Loucy (cell line): ENCODE results near the gene CMTM8.

Experiments
- H2AFZ ChIP-seq: fragments of 200-600 bp; sonication (generic); 2 replicates; pipeline ENCODE4 v1.6.0; 2016; ENCODE audit warnings: antibody characterized with exemption, mild to moderate bottlenecking, low read length, moderate library complexity
- H3F3A ChIP-seq: fragments of 200-600 bp; 2 replicates; pipeline ENCODE4 v1.6.0; 2016; ENCODE audit warnings: antibody characterized with exemption, low read depth, mild to moderate bottlenecking
- H3K27me3 ChIP-seq: fragments of 200-600 bp; sonication (generic); 2 replicates; pipeline ENCODE4 v1.6.1; 2014; ENCODE audit warnings: low read length, mild to moderate bottlenecking; ENCODE audit not compliant: insufficient read depth, poor library complexity, severe bottlenecking
- H3K36me3 ChIP-seq: fragments of 200-600 bp; sonication (generic); 2 replicates; pipeline ENCODE4 v1.6.1; 2016; ENCODE audit warnings: low read length; ENCODE audit not compliant: insufficient read depth
- H3K4me1 ChIP-seq: fragments of 200-600 bp; sonication (generic); 2 replicates; pipeline ENCODE4 v1.5.1; 2014; ENCODE audit warnings: low read length, mild to moderate bottlenecking; ENCODE audit not compliant: insufficient read depth, poor library complexity, severe bottlenecking
- H3K4me2 ChIP-seq: fragments of 200-600 bp; sonication (generic); 2 replicates; pipeline ENCODE4 v1.6.0; 2014; ENCODE audit warnings: antibody characterized with exemption, low read length, low read depth, mild to moderate bottlenecking; ENCODE audit not compliant: poor library complexity, severe bottlenecking
- H3K4me3 ChIP-seq: fragments of 200-600 bp; sonication (generic); 2 replicates; pipeline ENCODE4 v1.5.1; 2014; ENCODE audit warnings: low read length, mild to moderate bottlenecking, mixed read lengths; ENCODE audit not compliant: poor library complexity, severe bottlenecking
- H3K79me2 ChIP-seq: fragments of 200-600 bp; sonication (generic); 2 replicates; pipeline ENCODE4 v1.6.1; 2014; ENCODE audit warnings: low read length; ENCODE audit not compliant: insufficient read depth
- H3K9ac ChIP-seq: fragments of 200-600 bp; sonication (generic); 2 replicates; pipeline ENCODE4 v1.6.0; 2014; ENCODE audit warnings: mild to moderate bottlenecking, low read depth, low read length, moderate library complexity; ENCODE audit not compliant: poor library complexity, severe bottlenecking
- H3K9me2 ChIP-seq: fragments of 200-600 bp; sonication (generic); replicated peaks from 2 replicates; pipeline ENCODE4 v1.6.1; 2016; ENCODE audit warnings: low read depth, low read length, mixed read lengths
- H3K9me3 ChIP-seq: fragments of 200-600 bp; sonication (generic); 2 replicates; pipeline ENCODE4 v1.6.1; 2014; ENCODE audit warnings: mild to moderate bottlenecking, antibody characterized with exemption, low read length, low read depth; ENCODE audit not compliant: insufficient read depth
- H4K20me1 ChIP-seq: fragments of 200-600 bp; sonication (generic); 2 replicates; pipeline ENCODE4 v1.6.0; 2014; ENCODE audit warnings: antibody characterized with exemption, low read length, mild to moderate bottlenecking; ENCODE audit not compliant: insufficient read depth, poor library complexity, severe bottlenecking
- CTCF ChIP-seq: fragments of 200-600 bp; sonication (generic); conservative IDR thresholded peaks from 2 replicates; pipeline ENCODE4 v1.5.1; 2014; ENCODE audit warnings: mild to moderate bottlenecking, antibody characterized with exemption, low read length
- EZH2phosphoT487 ChIP-seq: fragments of 200-600 bp; IDR thresholded peaks from 2 replicates; pipeline ENCODE4 v1.6.1; 2018; ENCODE audit warnings: antibody characterized with exemption, mild to moderate bottlenecking, moderate library complexity, borderline replicate concordance

CMTM8 gene

GRCh38 chr3:32376115-32376514 is 137.6 kb downstream of the CMTM8 start:
- H3K4me2 ChIP-seq, result no peak overlapping the region
- TF ChIP-seq CTCF (no peak), EZH2phosphoT487 (no peak)
- no peaks in the 10 kb centered on the region for H3K27me3 ChIP-seq
- no peaks in the 10 kb centered on the region for H3F3A ChIP-seq
- H3K79me2 ChIP-seq, result no peaks in the 10 kb centered on the region
- no peaks in the 10 kb centered on the region for H3K9me3 ChIP-seq
- H4K20me1 ChIP-seq, result no peaks in the 10 kb centered on the region
- H3K9ac ChIP-seq, result no peak overlapping the region
- H2AFZ ChIP-seq, result no peak overlapping the region
- H3K36me3 ChIP-seq, result no peaks in the 10 kb centered on the region
- no peak overlapping the region for H3K4me3 ChIP-seq
- H3K9me2 ChIP-seq, result no peaks in the 10 kb centered on the region
- no peaks in the 10 kb centered on the region for H3K4me1 ChIP-seq

GRCh38 chr3:32379831-32380500 is 141.5 kb downstream of the CMTM8 start:
- Histone ChIP-seq H4K20me1 (no peaks in the 10 kb centered on the region), H3K4me3 (no peak overlapping the region), H3K27me3 (no peaks in the 10 kb centered on the region), H3K9me2 (no peaks in the 10 kb centered on the region), H3K79me2 (no peaks in the 10 kb centered on the region), H3K9ac (no peak overlapping the region), H3F3A (no peaks in the 10 kb centered on the region), H3K9me3 (no peaks in the 10 kb centered on the region), H2AFZ (no peak overlapping the region), H3K4me2 (no peak overlapping the region), H3K4me1 (no peaks in the 10 kb centered on the region), H3K36me3 (no peaks in the 10 kb centered on the region)
- TF ChIP-seq EZH2phosphoT487 (no peak), CTCF (no peak)

- H3K4me3 ChIP-seq, result no peak overlapping the region
- TF ChIP-seq EZH2phosphoT487 (no peak), CTCF (no peak)
- no peaks in the 10 kb centered on the region for H3K36me3 ChIP-seq
Observed at GRCh38 chr3:32381922-32382321, 143.4 kb downstream of the CMTM8 start.

More at GRCh38 chr3:32381922-32382321, 143.4 kb downstream of the CMTM8 start:
- Histone ChIP-seq H3K4me2 (no peak overlapping the region), H3F3A (no peaks in the 10 kb centered on the region), H4K20me1 (no peaks in the 10 kb centered on the region), H3K4me1 (no peaks in the 10 kb centered on the region), H3K9ac (no peak overlapping the region), H2AFZ (no peak overlapping the region), H3K9me3 (no peaks in the 10 kb centered on the region), H3K79me2 (no peaks in the 10 kb centered on the region), H3K27me3 (no peaks in the 10 kb centered on the region), H3K9me2 (no peaks in the 10 kb centered on the region)
